GM19372 (cell line): Measurements from ENCODE around the gene BLOC1S2.
"Not testable (repeated sequence)": the region's sequence is repeated elsewhere in the genome, so short reads cannot be mapped to it uniquely, and the experiment has no call there.

ENCODE experiments used
- ATAC-seq: cut with Tn5 transposase; IDR thresholded peaks from one replicate; pipeline ENCODE4 v1.9.1; 2021; ENCODE audit warnings: mild to moderate bottlenecking, low read depth, moderate library complexity; ENCODE audit not compliant: unreplicated experiment

The BLOC1S2 gene

DNA sequence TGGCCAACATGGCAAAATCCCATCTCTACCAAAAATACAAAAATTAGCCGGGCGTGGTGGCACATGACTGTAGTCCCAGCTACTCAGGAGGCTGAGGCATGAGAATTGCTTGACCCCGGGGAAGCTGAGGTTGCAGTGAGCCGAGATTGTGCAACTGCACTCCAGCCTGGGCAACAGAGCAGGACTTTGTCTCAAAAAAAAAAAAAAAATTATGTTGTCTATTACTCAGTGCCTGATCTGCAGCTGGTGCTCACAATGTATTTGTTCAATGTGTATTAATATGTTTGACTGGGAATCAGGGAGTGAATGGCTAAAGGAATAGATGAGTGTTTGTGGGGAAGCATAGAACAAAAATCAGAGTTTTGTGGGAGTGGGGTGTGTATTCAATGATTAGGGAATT lies 5.8 kb upstream of the BLOC1S2 start:
- ATAC-seq, result not testable (repeated sequence)

DNA sequence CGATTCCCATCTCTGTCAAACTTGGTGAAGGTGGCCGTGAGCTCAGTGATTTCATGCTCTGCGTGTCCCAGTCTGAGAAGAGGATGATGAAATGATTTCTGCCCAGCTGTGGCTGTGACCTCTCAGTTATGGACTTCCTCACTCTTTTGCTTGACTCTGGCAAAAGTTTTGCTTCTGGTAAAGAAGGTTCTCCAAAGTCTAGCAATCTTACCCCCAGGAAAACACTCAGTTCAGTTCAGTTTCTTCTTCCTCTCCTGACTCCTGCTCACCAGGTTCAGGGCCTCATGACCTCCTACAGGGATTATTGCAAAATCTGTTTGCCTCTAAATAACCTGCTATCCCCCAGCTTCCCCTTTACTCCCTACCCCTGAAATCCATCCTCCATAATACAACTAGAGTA lies 4.9 kb upstream of the BLOC1S2 start:
- no peak for ATAC-seq

- no peak for ATAC-seq
Observed at GRCh38 chr10:100289641-100290040, 3.2 kb upstream of the BLOC1S2 start.

DNA sequence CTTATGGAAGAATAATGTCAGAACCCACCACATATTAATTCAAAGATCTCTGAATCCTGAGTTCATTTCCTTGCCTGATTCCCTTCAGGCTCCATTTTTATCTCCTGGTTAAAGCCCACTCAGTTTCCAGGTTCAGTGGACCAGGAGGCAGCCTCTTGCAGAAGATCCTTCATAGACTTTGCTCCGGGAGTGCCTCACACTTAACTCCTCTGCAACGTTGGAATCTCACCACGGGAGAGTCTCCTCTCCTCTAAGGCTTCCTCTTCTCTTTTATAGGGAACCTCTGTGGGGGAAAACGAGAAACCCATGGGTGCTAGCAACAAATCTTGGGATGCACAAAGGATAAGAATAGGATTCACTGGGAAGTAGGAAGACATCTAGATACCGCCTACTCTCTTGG lies 1.7 kb upstream of the BLOC1S2 start:
- no peak for ATAC-seq

DNA sequence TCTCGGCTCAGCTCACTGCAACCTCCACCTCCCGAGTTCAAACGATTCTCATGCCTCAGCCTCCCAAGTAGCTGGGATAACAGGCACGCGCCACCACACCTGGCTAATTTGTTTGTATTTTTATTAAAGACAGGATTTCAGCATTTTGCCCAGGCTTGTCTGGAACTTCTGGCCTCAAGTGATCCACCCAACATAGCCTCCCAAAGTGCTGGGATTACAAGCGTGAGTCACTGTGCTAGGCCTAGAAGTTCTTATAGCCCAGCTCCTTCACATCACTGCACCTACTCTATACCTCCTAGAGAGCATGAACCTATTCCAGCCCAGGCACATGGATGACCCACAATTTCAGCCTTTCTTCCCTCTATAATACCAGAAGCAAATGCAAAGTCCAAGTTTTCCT lies 1.3 kb upstream of the BLOC1S2 start:
- no peak for ATAC-seq

- ATAC-seq, result not testable (repeated sequence)
Observed at GRCh38 chr10:100285326-100285725, 1.2 kb downstream of the BLOC1S2 start.

DNA sequence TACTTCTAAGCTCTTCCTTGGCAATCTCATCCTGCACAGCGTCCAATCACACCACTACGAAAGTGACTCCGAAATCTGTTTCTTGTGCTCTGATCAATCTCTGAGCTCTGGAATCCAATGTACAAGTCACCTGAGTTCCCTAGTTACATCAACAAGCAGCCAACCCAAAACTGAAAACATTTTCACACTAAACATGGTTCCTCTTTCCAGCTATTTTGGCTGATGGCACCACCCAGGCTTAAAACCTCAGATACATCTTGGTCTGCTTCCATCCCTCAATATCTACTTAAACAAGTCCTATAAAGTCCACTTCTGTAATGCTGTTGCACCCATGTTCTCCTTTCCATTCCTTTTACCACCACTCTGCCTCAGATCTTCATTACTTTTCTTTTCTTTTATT lies 3.6 kb downstream of the BLOC1S2 start:
- ATAC-seq, result no peak

- not testable (repeated sequence) for ATAC-seq
Observed at GRCh38 chr10:100276971-100277370, 9.5 kb downstream of the BLOC1S2 start.

DNA sequence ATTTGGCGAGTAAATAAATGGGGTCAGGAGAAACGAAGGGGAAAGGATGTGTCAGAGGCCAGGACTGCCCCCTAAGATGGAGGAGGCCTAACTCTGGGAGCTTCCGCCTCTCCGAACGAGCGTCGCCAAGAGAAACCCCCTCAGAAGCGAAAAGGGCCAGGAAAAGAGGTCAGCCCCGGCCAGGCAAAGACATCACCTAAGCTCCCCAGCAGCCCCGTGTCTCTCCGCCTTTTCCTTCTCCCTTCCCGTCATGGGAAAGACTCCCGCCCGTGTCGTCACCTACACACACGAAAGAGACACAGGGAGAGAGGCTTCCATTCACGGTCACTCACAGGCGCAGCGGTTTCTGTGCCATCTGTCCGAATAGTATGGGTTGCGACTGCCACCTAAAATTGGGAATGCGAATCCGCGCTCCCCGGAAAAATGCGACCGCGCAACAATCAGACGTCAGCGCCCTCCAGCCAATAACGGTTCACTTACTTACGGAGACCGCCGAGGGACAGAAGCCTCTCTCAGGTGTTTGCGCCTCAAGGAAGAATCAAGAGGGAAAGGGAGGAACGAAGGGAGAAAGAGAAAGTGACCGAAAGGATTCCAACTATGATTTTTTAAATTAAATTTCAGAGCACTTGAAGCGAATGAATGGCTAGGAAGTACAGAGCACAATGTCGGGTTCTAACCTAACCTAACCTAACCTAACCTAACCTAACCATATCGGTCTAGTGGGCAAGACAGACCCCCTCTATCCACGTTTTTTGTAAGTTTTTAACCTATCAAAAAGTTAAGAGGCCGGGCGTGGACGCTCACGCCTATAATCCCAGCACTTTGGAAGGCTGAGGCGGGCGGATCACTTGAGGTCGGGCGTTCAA lies 19.0 kb downstream of the BLOC1S2 start, which contains the start of gene CWF19L1:
Gene CWF19L1, minus strand, starts transcription at position 400 of the 866 bp plus-strand sequence. Its CDS starts 45 bp downstream, at position 355.
- ATAC-seq, result peak; percentile 75

GRCh38 chr10:100265821-100266485 lies 20.5 kb downstream of the BLOC1S2 start:
- ATAC-seq, result no peak

GRCh38 chr10:100254191-100254590 lies 32.3 kb downstream of the BLOC1S2 start:
- ATAC-seq, result no peak

DNA sequence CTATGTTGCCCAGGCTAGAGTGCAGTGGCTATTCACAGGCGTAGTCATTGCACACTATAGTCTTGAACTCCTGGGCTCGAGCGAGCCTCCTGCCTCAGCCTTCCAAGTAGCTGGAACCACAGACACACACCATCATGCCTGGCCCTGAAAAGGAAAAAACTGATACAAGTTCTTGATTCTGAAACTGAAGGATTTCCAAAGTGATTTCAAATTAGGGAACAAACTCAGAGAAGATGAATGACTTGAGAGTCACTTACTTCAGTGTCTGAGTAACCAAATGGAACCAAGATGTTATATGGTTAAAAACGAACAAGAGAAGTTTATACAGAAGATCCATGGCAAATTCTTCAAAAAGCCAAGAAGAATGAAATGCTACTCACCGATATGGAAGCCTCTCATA lies 33.4 kb downstream of the BLOC1S2 start:
- no peak for ATAC-seq

- no peak for ATAC-seq
Observed at GRCh38 chr10:100248820-100249219, 37.7 kb downstream of the BLOC1S2 start.

- no peak for ATAC-seq
Observed at GRCh38 chr10:100245484-100246220, 40.8 kb downstream of the BLOC1S2 start.

DNA sequence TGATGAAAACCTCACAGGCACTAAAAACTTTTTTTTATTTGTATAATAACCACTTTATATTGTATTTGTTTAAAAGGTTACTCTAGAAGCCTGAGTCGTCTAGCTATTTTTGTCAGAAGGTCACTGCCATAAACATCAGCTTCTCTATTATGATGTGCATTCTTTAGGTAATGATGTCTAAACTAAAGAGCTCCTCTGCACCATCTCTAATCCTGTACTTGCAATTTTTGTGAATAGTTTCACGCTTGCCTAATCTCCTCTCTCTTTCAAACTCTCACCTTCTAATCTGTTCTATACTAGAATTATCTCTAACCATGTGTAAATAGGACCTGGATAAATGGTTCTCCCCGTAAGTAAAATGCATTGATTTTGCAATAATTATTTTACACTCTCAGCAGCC lies 46.6 kb downstream of the BLOC1S2 start:
- no peak for ATAC-seq

DNA sequence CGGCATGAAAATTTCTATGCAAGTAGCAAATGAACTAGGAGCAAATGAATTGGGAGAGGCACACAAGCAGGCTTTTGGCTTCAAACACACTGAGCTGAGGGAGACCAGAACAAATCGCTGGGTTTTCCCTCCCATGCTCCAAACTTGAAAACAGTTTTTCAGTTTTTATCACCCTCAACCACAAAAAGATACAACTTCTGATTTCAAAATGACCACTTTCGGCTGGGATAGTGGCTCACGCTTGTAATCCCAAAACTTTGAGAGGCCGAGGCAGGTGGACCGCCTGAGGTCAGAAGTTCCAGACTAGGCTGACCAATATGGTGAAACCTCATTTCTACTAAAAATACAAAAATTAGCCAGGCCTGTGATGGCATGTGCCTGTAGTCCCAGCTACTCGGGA lies 48.1 kb downstream of the BLOC1S2 start:
- ATAC-seq, result no peak

GRCh38 chr10:100232101-100232500 lies 54.4 kb downstream of the BLOC1S2 start:
- ATAC-seq, result no peak

DNA sequence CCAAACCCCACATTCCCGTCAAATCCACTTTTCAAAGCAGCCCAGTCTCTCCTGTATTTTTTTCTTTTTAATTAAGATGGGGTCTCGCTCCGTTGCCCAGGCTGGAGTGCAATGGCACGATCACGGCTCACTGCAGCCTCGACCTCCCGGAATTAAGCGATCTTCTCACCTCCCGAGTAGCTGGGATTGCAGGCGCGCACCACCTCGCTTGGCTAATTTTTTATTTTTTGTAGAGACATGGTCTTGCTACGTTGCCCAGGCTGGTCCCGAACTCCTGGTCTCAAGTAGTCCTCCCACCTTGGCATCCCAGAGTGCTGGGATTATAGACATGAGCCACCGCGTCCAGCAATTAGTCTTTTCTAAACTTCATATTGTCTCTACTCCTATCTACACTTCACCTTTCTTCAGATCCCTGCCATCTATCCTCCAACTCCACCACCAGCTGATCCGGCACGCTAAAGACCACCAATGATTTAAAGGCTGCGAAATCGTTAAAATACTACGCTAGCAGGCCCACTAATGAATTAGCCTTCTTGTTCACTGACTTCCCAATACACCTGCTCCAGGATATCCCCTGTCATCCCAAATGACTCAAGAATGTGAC lies 56.6 kb downstream of the BLOC1S2 start:
- no peak for ATAC-seq

DNA sequence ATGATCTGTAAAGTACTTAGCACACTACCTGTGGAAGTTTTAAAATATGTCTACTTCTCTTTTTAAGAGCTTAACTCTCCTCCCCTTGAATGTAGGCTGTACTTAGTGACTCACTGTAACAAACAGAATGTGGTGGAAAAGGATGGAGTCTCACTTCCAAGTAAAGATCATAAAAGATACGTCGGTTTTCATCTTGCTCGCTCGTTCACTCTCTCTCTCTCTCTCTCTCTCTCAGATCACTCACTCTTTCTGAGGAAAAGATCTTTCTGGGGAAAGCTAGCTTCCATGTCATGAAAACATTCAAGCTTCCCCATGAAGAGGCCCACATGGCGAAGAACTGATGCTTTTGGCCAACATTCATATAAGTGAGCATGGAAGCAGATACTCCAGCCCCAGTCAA lies 62.6 kb downstream of the BLOC1S2 start:
- ATAC-seq, result no peak
